Caco-2 (cell line): ENCODE measurements around the gene IER3. TPM values are rescaled to one million over a fixed set of nuclear protein-coding genes. Genes with fewer than 3 reads are reported as not detected.
A peak's percentile ranks its signal among the peaks of the same experiment; 100 is the strongest.

Experiments
- BruUV-seq: library from RNA; stranded (reverse); fragments of 400-500 nt; replicated peaks from 2 replicates; lab custom pipeline; 2021; lab: Mats Ljungman, UMichigan
- CTCF ChIA-PET: fragments of 300-600 bp; sonication (Branson Sonifier 250); formaldehyde crosslinking; loops from one replicate; lab custom pipeline; 2022; ENCODE audit warnings: antibody characterized with exemption; lab: Charles Lee
- POLR2A ChIA-PET: fragments of 300-600 bp; sonication (Branson Sonifier 250); formaldehyde crosslinking; loops from one replicate; lab custom pipeline; 2022; ENCODE audit warnings: antibody characterized with exemption; lab: Charles Lee
- DNase-seq, 2 experiments: peaks; one replicate each; pipeline versions ENCODE4 v3.0.0 to v3.0.0-alpha.2; 2020 to 2022
- H3K27me3 ChIP-seq: replicated peaks from 2 replicates; pipeline ENCODE4 v1.6.0; 2011; ENCODE audit warnings: low read length; ENCODE audit not compliant: control insufficient read depth, insufficient read depth
- H3K36me3 ChIP-seq: 2 replicates; pipeline ENCODE4 v1.5.1; 2011; ENCODE audit warnings: low read length; ENCODE audit not compliant: control insufficient read depth, insufficient read depth
- H3K4me1 ChIP-seq: fragments of 250-450 bp; sonication (Bioruptor Pico); 2 replicates; pipeline ENCODE4 v1.5.1; 2020; ENCODE audit warnings: mild to moderate bottlenecking
- H3K4me3 ChIP-seq: 2 replicates; pipeline ENCODE4 v1.5.1; 2011; ENCODE audit warnings: low read depth, mild to moderate bottlenecking, control low read depth, low read length
- H3K9me3 ChIP-seq: fragments of 250-450 bp; sonication (Bioruptor Pico); 2 replicates; pipeline ENCODE4 v1.5.1; 2020; ENCODE audit warnings: mild to moderate bottlenecking, moderate library complexity
- H3K27ac Mint-ChIP-seq: one replicate; pipeline ENCODE4 v1.8.0; 2022; ENCODE audit warnings: mixed read lengths; ENCODE audit not compliant: unreplicated experiment
- H3K27me3 Mint-ChIP-seq: one replicate; pipeline ENCODE4 v1.8.0; 2022; ENCODE audit warnings: mixed read lengths; ENCODE audit not compliant: insufficient read depth, unreplicated experiment
- H3K36me3 Mint-ChIP-seq: one replicate; pipeline ENCODE4 v1.8.0; 2022; ENCODE audit warnings: mild to moderate bottlenecking, mixed read lengths; ENCODE audit not compliant: insufficient read depth, unreplicated experiment
- H3K4me1 Mint-ChIP-seq: one replicate; pipeline ENCODE4 v1.8.0; 2022; ENCODE audit warnings: low read depth, mixed read lengths; ENCODE audit not compliant: unreplicated experiment
- H3K4me3 Mint-ChIP-seq: one replicate; pipeline ENCODE4 v1.8.0; 2022; ENCODE audit warnings: mild to moderate bottlenecking, moderate library complexity, mixed read lengths; ENCODE audit not compliant: unreplicated experiment
- H3K9me3 Mint-ChIP-seq: one replicate; pipeline ENCODE4 v1.8.0; 2022; ENCODE audit warnings: mixed read lengths; ENCODE audit not compliant: unreplicated experiment
- CTCF ChIP-seq, 2 experiments: fragments of 200-600 bp in 1 of 2; IDR thresholded peaks; 1 replicate in 1 of 2; 2 replicates in 1 of 2; pipeline versions ENCODE4 v1.5.1 to v1.8.0; 2011 to 2022; ENCODE audit warnings: antibody characterized with exemption in 1 of 2, control low read depth in 1 of 2, inconsistent platforms in 1 of 2, low read depth in 1 of 2, low read length in 1 of 2, mild to moderate bottlenecking in 1 of 2, moderate library complexity in 1 of 2; ENCODE audit not compliant: insufficient read depth in 1 of 2, severe bottlenecking in 1 of 2, unreplicated experiment in 1 of 2
- intact Hi-C: fragments of 100-400 bp; cut with micrococcal nuclease; formaldehyde crosslinking; loops from one replicate; pipeline ENCODE4 v1.10.0; 2022; ENCODE audit not compliant: unreplicated experiment
- total RNA-seq: library from RNA; stranded (reverse); gene quantifications from 2 replicates; pipeline ENCODE4 v1.2.3, GENCODE V29; 2022

Gene IER3
- total RNA-seq, 1 experiment from 2014 or later, result 13.0 TPM

DNA sequence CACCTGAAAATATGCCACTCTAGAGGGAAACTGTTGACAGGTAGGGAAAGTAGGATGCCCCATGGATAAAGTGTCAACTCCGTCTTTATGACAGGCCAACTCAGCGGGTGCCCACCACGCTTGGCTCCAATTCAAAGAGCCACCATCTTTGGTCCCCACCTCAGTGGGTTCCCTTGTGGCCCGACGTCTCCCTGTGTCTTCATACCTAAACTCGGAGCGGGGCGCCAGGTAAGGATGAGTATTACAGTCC, 27.5 kb downstream of the IER3 start:
- CTCF ChIA-PET, result interaction anchor here (0.6 to 1.7 kb wide), 8 partner anchors 11 to 371 kb away, joined by 3 to 17 read pairs (median 6); partner anchors contain the start of genes DHX16 and NRM
- BruUV-seq, result no TSS peak
- Mint-ChIP-seq H3K4me1 (peaks cover 14% of the 10 kb centered on the region), H3K4me3 (peak overlapping the region; percentile 95), H3K27ac (peak overlapping the region; percentile 100), H3K27me3 (no peaks in the 10 kb centered on the region), H3K36me3 (peaks cover 58% of the 10 kb centered on the region), H3K9me3 (no peaks in the 10 kb centered on the region)
- H3K9me3 ChIP-seq, result no peaks in the 10 kb centered on the region
- peaks cover 6% of the 10 kb centered on the region; the same call in 1 of the 2 replicates for H3K4me1 ChIP-seq
- no peak for TF ChIP-seq CTCF (IDR thresholded peaks at IDR 0.05; ENCODE audit: insufficient read depth in 1 of 2, low read depth in 1 of 2, low read length in 1 of 2, severe bottlenecking in 1 of 2, unreplicated experiment in 1 of 2)
- intact Hi-C loops, result loop anchor here (1.0 to 5.0 kb wide), 6 partner anchors 22 to 505 kb away; partner anchors contain the start of genes DHX16, FLOT1, NRM and TRIM26
- H3K27me3 ChIP-seq, result no peaks in the 10 kb centered on the region
- no peak for DNase-seq
- H3K4me3 ChIP-seq, result peak overlapping the region; percentile 56
- POLR2A ChIA-PET, result interaction anchor here (0.6 to 1.3 kb wide), 17 partner anchors 21 to 1092 kb away, joined by 3 to 22 read pairs (median 4); partner anchors contain the start of genes ABCF1, C6orf136, DHX16 and MRPS18B
- peaks cover 5% of the 10 kb centered on the region; the same call in 1 of the 2 replicates for H3K36me3 ChIP-seq

GRCh38 chr6:30714263-30714662, 30.1 kb downstream of the IER3 start:
- H3K9me3 Mint-ChIP-seq, result no peaks in the 10 kb centered on the region
- no peaks in the 10 kb centered on the region for H3K27me3 Mint-ChIP-seq
- no peak overlapping the region for H3K4me3 ChIP-seq
- CTCF ChIA-PET, result no interaction called here
- no peak for DNase-seq
- H3K36me3 ChIP-seq, result peaks cover 4% of the 10 kb centered on the region; the same call in 1 of the 2 replicates
- TF ChIP-seq CTCF (IDR thresholded peaks at IDR 0.05; ENCODE audit: insufficient read depth in 1 of 2, low read depth in 1 of 2, low read length in 1 of 2, severe bottlenecking in 1 of 2, unreplicated experiment in 1 of 2), result no peak
- H3K27ac Mint-ChIP-seq, result no peak overlapping the region
- peaks cover 51% of the 10 kb centered on the region for H3K36me3 Mint-ChIP-seq
- peaks cover 14% of the 10 kb centered on the region for H3K4me1 Mint-ChIP-seq
- POLR2A ChIA-PET, result interaction anchor here (0.6 kb wide), 1 partner anchor 312 kb away, joined by 3 read pairs; no protein-coding TSS in a partner anchor
- no peaks in the 10 kb centered on the region for H3K9me3 ChIP-seq
- H3K4me1 ChIP-seq, result peaks cover 5% of the 10 kb centered on the region; the same call in 1 of the 2 replicates
- intact Hi-C loops, result no loop called here
- no peak overlapping the region for H3K4me3 Mint-ChIP-seq
- H3K27me3 ChIP-seq, result no peaks in the 10 kb centered on the region
- BruUV-seq, result no TSS peak

- CTCF ChIA-PET, result no interaction called here
- no peaks in the 10 kb centered on the region for H3K9me3 Mint-ChIP-seq
Observed at GRCh38 chr6:30712441-30712945, 31.9 kb downstream of the IER3 start.

More at GRCh38 chr6:30712441-30712945, 31.9 kb downstream of the IER3 start:
- intact Hi-C loops, result no loop called here
- DNase-seq, result no peak
- no peaks in the 10 kb centered on the region for H3K27me3 ChIP-seq
- H3K36me3 ChIP-seq, result peaks cover 4% of the 10 kb centered on the region; the same call in 1 of the 2 replicates
- BruUV-seq, result no TSS peak
- Mint-ChIP-seq H3K36me3 (peaks cover 54% of the 10 kb centered on the region), H3K4me1 (peaks cover 21% of the 10 kb centered on the region), H3K27ac (no peak overlapping the region), H3K27me3 (no peaks in the 10 kb centered on the region), H3K4me3 (no peak overlapping the region)
- no peak overlapping the region for H3K4me3 ChIP-seq
- no peaks in the 10 kb centered on the region for H3K9me3 ChIP-seq
- POLR2A ChIA-PET, result no interaction called here
- H3K4me1 ChIP-seq, result no peaks in the 10 kb centered on the region
- no peak for TF ChIP-seq CTCF (IDR thresholded peaks at IDR 0.05; ENCODE audit: insufficient read depth in 1 of 2, low read depth in 1 of 2, low read length in 1 of 2, severe bottlenecking in 1 of 2, unreplicated experiment in 1 of 2)
